ENCODE results near the gene DIP2C.
"Not testable (repeated sequence)": the region's sequence is repeated elsewhere in the genome, so short reads cannot be mapped to it uniquely, and the experiment has no call there.

The DIP2C gene

DNA sequence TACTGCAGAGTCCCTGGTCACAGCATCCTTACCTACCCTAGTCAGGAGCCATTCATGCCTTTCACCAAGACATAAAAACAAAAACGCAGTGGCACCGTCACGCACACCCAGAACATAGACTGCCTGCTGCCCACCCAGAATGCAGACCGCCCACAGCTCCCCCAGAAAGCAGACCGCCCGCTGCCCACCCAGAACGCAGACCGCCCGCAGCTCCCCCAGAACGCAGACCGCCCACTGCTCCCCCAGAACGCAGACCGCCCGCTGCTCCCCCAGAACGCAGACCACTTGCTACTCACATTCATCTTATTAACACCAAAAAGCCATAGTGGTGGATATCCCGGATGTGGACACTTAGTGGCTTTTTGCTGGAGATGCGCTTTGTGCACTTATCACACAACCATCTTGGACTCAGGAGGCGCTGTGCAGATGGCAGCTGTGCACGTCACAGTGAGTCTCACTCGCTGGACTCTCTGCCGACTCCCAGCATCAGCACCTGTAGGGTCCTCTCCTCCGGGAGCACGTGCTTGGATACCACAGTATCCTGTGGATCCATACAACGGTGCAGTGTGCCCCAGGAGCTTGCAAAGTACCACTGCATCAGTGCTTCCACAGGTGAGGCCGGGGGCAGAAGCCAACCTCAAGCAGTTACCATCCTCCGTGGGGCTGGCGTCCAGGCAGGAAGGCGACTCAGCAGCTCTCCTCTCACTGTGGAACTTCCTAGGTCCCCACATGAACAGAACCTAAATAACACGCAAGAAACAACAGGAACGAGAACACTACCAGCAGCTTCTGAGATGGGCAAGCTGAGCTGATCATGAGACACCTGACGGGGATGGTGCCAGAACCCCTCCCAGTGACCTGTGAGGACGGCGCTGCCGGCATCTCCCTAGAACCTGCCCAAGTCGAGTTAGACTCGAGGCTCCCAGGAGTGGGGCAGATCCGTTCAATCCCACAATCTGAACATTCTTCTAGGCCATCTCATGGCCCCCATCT is 161.0 kb downstream of the DIP2C start:
- no peak for DNase-seq

- no peak for DNase-seq
Observed at GRCh38 chr10:527416-527815, 162.1 kb downstream of the DIP2C start.

- DNase-seq: no peak
Observed at GRCh38 chr10:526651-527312, 162.7 kb downstream of the DIP2C start.

- no peak for DNase-seq
Observed at GRCh38 chr10:525565-526315, 163.7 kb downstream of the DIP2C start.

DNA sequence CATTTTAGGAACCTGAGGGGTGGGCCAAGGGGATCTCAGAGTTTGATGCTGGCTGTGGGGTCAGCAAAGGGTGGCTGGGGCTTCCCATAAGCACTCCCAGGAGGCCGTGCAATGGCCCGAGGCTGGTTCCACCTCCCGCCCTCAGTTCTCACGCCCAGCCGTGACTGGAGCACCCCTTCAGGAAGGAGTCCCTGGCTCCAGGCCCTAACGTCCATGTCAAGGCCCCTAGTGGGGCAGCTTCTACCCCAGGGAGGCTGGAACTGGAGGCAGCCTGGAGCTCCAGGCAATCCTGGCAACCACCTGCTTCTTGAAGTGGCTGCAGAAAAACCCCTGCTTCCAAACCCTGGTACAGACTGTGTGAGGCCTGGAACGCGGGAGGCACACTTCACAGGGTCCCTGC is 165.5 kb downstream of the DIP2C start:
- DNase-seq: no peak

DNA sequence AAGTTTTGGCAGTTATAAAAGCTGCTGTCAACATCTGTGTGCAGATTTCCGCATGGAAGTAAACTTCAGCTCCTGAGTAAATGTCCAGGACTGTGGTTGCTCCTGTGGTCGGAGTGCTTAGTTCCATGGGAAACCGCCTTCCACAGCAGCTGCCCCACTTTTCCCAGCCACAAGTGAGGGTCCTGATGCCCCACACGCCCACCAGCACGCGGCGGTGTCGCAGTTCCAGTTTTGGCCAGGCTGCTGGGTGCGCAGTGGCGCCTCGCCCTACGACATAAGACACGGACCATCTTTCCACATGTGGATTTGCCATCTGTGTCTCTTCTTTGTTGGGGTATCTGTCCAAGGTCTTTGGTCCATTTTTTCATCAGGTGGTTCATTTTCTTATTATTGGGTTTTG is 167.1 kb downstream of the DIP2C start:
- no peak for DNase-seq

- no peak for DNase-seq
Observed at GRCh38 chr10:521261-522250, 167.9 kb downstream of the DIP2C start.

GRCh38 chr10:520402-520787 is 169.1 kb downstream of the DIP2C start:
- DNase-seq: no peak

GRCh38 chr10:519716-520401 is 169.6 kb downstream of the DIP2C start:
- DNase-seq: no peak

- DNase-seq: no peak
Observed at GRCh38 chr10:519055-519715, 170.3 kb downstream of the DIP2C start.

DNA sequence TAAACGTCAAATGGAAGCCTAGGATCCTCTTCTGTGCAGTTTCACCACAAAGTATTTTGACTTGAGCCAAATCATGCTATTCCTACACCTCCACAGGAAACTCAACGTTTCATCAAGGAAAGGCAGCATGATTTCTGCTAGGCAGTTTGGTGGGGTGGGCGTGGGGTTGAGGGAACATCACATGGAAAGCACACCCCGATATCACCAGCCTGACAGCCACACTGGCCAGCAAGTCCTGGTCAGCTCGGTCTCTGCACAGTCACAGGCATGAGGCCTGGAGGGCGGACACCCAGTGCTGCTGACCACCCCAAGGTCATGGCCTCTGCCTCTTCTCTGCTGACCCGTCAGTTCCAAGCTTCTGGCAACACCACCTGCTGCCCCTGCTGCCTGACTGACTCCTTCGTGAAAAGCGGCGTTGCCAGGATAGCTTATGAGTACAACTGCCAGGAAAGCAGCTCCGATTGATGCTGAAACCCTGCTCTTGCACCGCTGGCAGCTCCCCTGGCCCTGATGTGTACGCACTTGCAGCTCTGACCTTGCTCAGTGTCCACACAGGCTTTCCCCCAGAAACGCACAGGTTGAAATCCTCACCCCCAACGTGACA is 171.5 kb downstream of the DIP2C start:
- DNase-seq: no peak

DNA sequence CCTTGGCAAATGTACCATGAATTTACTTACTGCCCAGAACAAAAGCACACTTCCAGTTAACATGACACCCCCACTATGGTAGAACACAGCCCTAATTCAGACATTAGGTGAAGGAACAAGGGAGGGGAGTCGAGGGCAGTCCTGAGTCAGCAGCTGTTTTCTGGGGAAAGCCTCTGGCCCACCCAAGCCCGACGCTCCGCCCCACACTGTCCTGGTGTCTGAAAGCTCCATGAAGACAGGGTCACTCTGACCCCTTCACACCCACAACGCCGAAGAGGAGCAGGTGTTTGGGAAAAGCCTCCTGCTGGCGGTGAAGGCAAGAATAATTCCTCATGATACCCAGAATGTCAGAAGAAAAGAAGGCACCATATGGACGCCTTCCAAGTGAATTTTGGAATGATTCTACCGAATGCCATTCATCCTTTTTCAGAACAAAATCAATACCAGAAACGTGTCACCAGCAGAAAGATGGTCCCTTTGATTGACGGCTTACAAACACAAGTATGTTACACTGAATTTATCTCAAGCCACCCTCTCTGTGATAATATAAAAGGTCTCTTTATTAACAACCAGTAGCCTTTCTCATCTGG is 172.1 kb downstream of the DIP2C start:
- DNase-seq: no peak

DNA sequence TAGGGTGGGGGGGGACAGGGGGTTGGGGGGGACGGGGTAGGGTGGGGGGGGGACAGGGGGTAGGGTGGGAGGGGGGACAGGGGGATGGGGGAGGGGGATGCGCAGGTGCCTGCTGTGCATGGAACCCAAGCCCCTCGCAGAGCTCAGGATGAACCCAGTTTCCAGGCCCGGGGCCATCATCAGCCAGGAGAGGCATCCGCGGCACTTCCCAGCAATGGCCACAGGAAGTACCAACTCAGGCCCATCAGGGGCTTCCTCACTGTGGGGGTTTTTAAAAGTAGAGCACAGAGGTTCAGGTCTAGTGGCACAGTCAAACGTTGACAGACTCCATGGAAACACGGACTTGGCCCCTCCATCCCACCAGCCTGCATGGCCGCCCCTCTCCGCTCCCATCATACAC is 172.7 kb downstream of the DIP2C start:
- no peak for DNase-seq

GRCh38 chr10:515674-516073 is 173.8 kb downstream of the DIP2C start:
- DNase-seq: no peak

GRCh38 chr10:514137-514671 is 175.3 kb downstream of the DIP2C start:
- DNase-seq: no peak

- no peak for DNase-seq
Observed at GRCh38 chr10:513393-513792, 176.1 kb downstream of the DIP2C start.

- not testable (repeated sequence) for DNase-seq
Observed at GRCh38 chr10:512661-513060, 176.8 kb downstream of the DIP2C start.

DNA sequence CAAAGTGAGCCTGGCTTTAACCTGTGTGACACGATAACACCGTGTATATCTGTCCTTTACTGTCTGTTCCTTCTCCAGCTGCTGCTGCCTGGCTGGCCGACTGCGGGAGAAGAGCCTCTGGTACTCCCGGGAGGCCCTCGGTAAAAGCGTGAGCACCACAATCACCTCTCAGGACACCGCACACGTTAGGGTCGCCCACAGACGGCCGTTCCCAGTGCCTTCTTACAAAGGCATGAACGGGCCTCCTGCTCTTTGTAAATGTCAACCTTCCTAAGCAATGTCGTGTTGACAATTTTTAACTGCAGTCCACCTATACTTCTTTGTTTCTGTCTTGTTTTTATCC is 177.6 kb downstream of the DIP2C start:
- DNase-seq: no peak

GRCh38 chr10:511101-511848 is 178.2 kb downstream of the DIP2C start:
- peak; percentile 66 for DNase-seq

Measured in NCI-H446 treated with DMSO at 0.1 percent for 48 hours (cell line).